OCI-LY1 (cell line): Measurements from ENCODE around the gene ROBO1.

Experiments
- H2AFZ ChIP-seq: fragments of 200-600 bp; sonication (generic), shearing (Covaris generic); 2 replicates; pipeline ENCODE4 v1.6.0; 2014; ENCODE audit warnings: antibody characterized with exemption, mild to moderate bottlenecking, low read length
- H3F3A ChIP-seq: fragments of 200-600 bp; sonication (generic), shearing (Covaris generic); 2 replicates; pipeline ENCODE4 v1.6.0; 2014; ENCODE audit warnings: mild to moderate bottlenecking, antibody characterized with exemption, low read length, moderate library complexity; ENCODE audit not compliant: insufficient read depth
- H3K27ac ChIP-seq: fragments of 200-600 bp; sonication (generic); 2 replicates; pipeline ENCODE4 v1.5.1; 2014; ENCODE audit warnings: low read length, mixed run types, mild to moderate bottlenecking, low read depth; ENCODE audit not compliant: poor library complexity, severe bottlenecking
- H3K27me3 ChIP-seq: fragments of 200-600 bp; sonication (generic); 2 replicates; pipeline ENCODE4 v1.6.0; 2014; ENCODE audit warnings: antibody characterized with exemption, mild to moderate bottlenecking, low read length, moderate library complexity; ENCODE audit not compliant: insufficient read depth
- H3K36me3 ChIP-seq: fragments of 200-600 bp; sonication (generic); 2 replicates; pipeline ENCODE4 v1.6.1; 2014; ENCODE audit warnings: mild to moderate bottlenecking, antibody characterized with exemption, low read length, moderate library complexity, mixed read lengths; ENCODE audit not compliant: insufficient read depth
- H3K4me1 ChIP-seq: fragments of 200-600 bp; sonication (generic); 2 replicates; pipeline ENCODE4 v1.5.1; 2014; ENCODE audit warnings: mild to moderate bottlenecking, low read length, moderate library complexity; ENCODE audit not compliant: insufficient read depth, severe bottlenecking
- H3K4me2 ChIP-seq: fragments of 200-600 bp; sonication (generic), shearing (Covaris generic); 2 replicates; pipeline ENCODE4 v1.6.1; 2014; ENCODE audit warnings: low read length
- H3K4me3 ChIP-seq: fragments of 200-600 bp; sonication (generic); 2 replicates; pipeline ENCODE4 v1.5.1; 2014; ENCODE audit warnings: low read length, low read depth, mild to moderate bottlenecking, mixed read lengths; ENCODE audit not compliant: poor library complexity, severe bottlenecking
- H3K79me2 ChIP-seq: fragments of 200-600 bp; shearing (Covaris generic); 2 replicates; pipeline ENCODE4 v1.6.1; 2016; ENCODE audit warnings: mixed run types, low read length, mixed read lengths; ENCODE audit not compliant: insufficient read depth
- H3K9ac ChIP-seq: fragments of 200-600 bp; sonication (generic), shearing (Covaris generic); 2 replicates; pipeline ENCODE4 v1.6.1; 2014; ENCODE audit warnings: mild to moderate bottlenecking, low read length, mixed read lengths
- H3K9me2 ChIP-seq: fragments of 200-600 bp; sonication (generic), shearing (Covaris generic); 2 replicates; pipeline ENCODE4 v1.6.1; 2014; ENCODE audit warnings: low read depth, mild to moderate bottlenecking, low read length, mixed read lengths
- H3K9me3 ChIP-seq: fragments of 200-600 bp; shearing (Covaris generic); 2 replicates; pipeline ENCODE4 v1.6.1; 2014; ENCODE audit warnings: low read length, mixed read lengths
- H4K20me1 ChIP-seq: fragments of 200-600 bp; sonication (generic), shearing (Covaris generic); 2 replicates; pipeline ENCODE4 v1.6.0; 2016; ENCODE audit warnings: mild to moderate bottlenecking, low read length; ENCODE audit not compliant: insufficient read depth
- EZH2 ChIP-seq: fragments of 200-600 bp; sonication (generic), shearing (Covaris generic); IDR thresholded peaks from 2 replicates; pipeline ENCODE4 v1.8.0; 2017; ENCODE audit warnings: borderline replicate concordance, mixed run types, mild to moderate bottlenecking, antibody characterized with exemption, low read length, moderate library complexity, mixed read lengths
- TF ChIP-seq, protein P1 (sequence below): fragments of 200-600 bp; sonication (generic), shearing (Covaris generic); IDR thresholded peaks from 2 replicates; pipeline ENCODE4 v1.5.1; 2017; ENCODE audit warnings: mild to moderate bottlenecking, antibody characterized with exemption, low read length, moderate library complexity, mixed read lengths

ROBO1 gene

DNA sequence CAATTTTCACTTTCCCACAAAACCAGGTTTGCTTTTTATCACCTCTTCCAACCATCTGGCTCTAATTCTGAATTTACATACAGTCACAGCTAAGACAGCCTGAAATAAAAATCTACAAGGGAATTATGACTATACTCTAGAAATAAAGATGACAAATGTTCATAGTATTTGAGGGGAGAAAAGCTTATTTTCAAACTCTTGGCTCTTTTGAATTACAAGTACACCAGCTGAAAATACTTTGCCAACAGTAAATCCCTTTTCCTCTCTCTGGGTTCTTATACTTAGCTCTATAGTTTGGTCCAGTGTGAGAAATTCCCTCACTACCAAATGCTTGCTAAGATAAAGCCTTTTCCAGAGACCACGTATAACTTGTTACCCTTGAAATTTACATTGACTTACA, 1037.9 kb downstream of the ROBO1 start:
- Histone ChIP-seq H3K9me3 (no peaks in the 10 kb centered on the region), H3K4me1 (no peaks in the 10 kb centered on the region), H3K27me3 (no peaks in the 10 kb centered on the region), H3K27ac (no peak overlapping the region), H3F3A (no peaks in the 10 kb centered on the region), H4K20me1 (no peaks in the 10 kb centered on the region), H2AFZ (no peak overlapping the region), H3K9me2 (no peaks in the 10 kb centered on the region), H3K79me2 (no peaks in the 10 kb centered on the region), H3K9ac (no peak overlapping the region), H3K4me2 (no peak overlapping the region), H3K4me3 (no peak overlapping the region), H3K36me3 (no peaks in the 10 kb centered on the region)
- TF ChIP-seq, protein P1, sequence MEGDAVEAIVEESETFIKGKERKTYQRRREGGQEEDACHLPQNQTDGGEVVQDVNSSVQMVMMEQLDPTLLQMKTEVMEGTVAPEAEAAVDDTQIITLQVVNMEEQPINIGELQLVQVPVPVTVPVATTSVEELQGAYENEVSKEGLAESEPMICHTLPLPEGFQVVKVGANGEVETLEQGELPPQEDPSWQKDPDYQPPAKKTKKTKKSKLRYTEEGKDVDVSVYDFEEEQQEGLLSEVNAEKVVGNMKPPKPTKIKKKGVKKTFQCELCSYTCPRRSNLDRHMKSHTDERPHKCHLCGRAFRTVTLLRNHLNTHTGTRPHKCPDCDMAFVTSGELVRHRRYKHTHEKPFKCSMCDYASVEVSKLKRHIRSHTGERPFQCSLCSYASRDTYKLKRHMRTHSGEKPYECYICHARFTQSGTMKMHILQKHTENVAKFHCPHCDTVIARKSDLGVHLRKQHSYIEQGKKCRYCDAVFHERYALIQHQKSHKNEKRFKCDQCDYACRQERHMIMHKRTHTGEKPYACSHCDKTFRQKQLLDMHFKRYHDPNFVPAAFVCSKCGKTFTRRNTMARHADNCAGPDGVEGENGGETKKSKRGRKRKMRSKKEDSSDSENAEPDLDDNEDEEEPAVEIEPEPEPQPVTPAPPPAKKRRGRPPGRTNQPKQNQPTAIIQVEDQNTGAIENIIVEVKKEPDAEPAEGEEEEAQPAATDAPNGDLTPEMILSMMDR, result no peak
- no peak for TF ChIP-seq EZH2

DNA sequence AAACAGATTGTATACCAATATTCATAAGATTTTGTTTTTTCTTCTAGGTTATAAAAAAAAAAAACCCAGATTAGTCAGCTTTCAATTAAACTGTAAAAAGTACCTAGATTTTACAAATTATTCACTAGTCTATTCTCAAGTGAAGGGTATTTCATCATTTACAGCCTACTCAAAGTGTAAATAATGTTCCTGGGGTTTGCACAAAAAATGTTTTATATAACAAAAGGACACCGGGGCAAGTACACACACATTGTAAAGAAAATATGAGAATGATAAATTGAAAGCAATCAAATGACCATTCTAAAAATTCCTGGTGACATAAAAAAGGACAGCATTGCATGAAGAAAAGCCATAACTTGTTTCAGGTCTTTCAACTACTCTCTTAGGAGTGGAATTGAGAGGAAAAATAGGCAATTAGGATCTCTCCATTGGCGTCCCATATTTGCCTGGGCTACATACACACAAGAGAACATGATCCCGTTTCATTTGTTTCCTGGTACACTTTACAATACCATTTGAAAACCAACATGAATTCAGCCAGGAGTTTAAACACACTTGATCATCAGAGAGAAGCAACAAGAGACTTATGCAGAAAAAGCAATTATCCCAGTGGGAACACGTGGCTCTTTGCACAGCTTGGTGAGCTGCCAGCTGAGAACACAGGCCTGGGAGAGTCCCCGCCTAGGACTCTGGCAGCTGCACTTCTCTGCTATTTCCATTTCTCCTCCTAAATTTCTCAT, 1039.2 kb downstream of the ROBO1 start:
- no peaks in the 10 kb centered on the region for H3F3A ChIP-seq
- no peaks in the 10 kb centered on the region for H3K9me2 ChIP-seq
- no peaks in the 10 kb centered on the region for H3K4me1 ChIP-seq
- no peaks in the 10 kb centered on the region for H3K9me3 ChIP-seq
- no peaks in the 10 kb centered on the region for H3K79me2 ChIP-seq
- H3K4me2 ChIP-seq, result no peak overlapping the region
- H3K27me3 ChIP-seq, result no peaks in the 10 kb centered on the region
- no peak overlapping the region for H3K9ac ChIP-seq
- no peaks in the 10 kb centered on the region for H4K20me1 ChIP-seq
- H3K27ac ChIP-seq, result no peak overlapping the region
- H3K36me3 ChIP-seq, result no peaks in the 10 kb centered on the region
- no peak overlapping the region for H3K4me3 ChIP-seq
- no peak overlapping the region for H2AFZ ChIP-seq
- TF ChIP-seq EZH2, result no peak
- TF ChIP-seq, protein P1, result no peak

DNA sequence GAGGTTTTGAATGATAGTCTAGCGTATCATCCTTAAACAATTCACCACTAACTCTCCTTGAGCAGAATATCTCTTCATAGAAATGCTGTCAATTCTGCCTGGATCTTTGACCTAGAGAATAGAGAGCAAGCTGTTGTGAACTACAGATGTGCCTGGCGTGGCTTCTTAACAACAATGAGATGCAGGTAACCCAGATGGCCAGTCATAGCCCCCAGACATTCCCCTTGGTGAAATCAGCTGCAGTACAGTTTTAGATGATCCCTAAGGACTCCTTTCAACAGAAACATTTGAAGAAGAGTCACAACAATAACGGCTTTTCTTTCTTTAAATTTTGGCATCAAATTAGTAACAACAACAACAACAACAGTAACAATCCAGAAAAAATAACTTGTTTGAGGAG, 1041.3 kb downstream of the ROBO1 start:
- no peak overlapping the region for H2AFZ ChIP-seq
- no peak for TF ChIP-seq EZH2
- TF ChIP-seq, protein P1, result no peak
- no peaks in the 10 kb centered on the region for H3K9me3 ChIP-seq
- no peaks in the 10 kb centered on the region for H3F3A ChIP-seq
- no peaks in the 10 kb centered on the region for H4K20me1 ChIP-seq
- no peak overlapping the region for H3K9ac ChIP-seq
- H3K27me3 ChIP-seq, result no peaks in the 10 kb centered on the region
- H3K27ac ChIP-seq, result no peak overlapping the region
- H3K36me3 ChIP-seq, result no peaks in the 10 kb centered on the region
- H3K4me1 ChIP-seq, result no peaks in the 10 kb centered on the region
- no peak overlapping the region for H3K4me2 ChIP-seq
- no peaks in the 10 kb centered on the region for H3K79me2 ChIP-seq
- no peak overlapping the region for H3K4me3 ChIP-seq
- no peaks in the 10 kb centered on the region for H3K9me2 ChIP-seq
